ENCODE results near the gene TMTC3.
"Not testable (repeated sequence)": the region's sequence is repeated elsewhere in the genome, so short reads cannot be mapped to it uniquely, and the experiment has no call there.

Gene TMTC3

DNA sequence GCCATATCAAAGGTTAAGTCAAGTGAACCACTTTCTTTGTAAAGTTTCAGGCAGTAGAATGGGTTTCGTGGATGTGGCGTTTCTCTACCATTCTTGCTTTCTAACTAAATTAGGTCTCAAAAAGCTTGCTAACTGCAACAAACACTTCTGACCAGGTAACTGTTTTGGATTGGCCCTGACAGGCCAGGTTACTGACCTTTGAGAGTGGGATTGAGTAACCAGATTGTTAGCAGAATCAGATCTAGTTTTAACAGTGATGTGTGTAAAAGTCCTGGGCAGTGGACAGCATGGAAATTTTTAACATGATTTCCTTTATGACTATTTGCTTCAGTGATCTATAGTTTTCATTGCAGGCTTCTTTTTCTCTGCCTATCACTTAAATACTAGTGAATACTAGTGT, 57.9 kb downstream of the TMTC3 start:
- TF ChIP-seq ZFX (IDR thresholded peaks at IDR 0.05): no peak
- TF ChIP-seq, protein P1, sequence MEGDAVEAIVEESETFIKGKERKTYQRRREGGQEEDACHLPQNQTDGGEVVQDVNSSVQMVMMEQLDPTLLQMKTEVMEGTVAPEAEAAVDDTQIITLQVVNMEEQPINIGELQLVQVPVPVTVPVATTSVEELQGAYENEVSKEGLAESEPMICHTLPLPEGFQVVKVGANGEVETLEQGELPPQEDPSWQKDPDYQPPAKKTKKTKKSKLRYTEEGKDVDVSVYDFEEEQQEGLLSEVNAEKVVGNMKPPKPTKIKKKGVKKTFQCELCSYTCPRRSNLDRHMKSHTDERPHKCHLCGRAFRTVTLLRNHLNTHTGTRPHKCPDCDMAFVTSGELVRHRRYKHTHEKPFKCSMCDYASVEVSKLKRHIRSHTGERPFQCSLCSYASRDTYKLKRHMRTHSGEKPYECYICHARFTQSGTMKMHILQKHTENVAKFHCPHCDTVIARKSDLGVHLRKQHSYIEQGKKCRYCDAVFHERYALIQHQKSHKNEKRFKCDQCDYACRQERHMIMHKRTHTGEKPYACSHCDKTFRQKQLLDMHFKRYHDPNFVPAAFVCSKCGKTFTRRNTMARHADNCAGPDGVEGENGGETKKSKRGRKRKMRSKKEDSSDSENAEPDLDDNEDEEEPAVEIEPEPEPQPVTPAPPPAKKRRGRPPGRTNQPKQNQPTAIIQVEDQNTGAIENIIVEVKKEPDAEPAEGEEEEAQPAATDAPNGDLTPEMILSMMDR (conservative IDR thresholded peaks at IDR 0.05): no peak
- no peak overlapping the region for H3K27ac ChIP-seq

DNA sequence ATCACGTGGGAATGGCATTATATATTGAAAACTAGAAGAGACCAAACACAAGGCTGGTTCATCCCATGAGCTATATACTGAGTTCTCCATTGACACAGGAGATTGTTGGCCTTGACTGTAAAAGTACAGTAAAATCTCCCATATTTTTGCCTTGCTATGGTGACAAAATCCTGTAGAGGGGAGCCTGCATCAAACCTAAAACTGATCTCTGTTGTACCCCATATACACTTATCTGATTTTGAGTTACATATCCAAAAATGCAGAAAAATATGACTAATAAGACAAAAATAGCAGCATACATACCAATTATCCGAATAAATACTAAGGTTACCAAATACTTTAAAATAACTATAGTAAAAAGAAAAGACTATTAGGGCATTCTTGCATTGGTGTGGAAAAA, 60.4 kb downstream of the TMTC3 start:
- TF ChIP-seq, protein P1 (conservative IDR thresholded peaks at IDR 0.05): no peak
- TF ChIP-seq ZFX (IDR thresholded peaks at IDR 0.05): no peak
- H3K27ac ChIP-seq: no peak overlapping the region

DNA sequence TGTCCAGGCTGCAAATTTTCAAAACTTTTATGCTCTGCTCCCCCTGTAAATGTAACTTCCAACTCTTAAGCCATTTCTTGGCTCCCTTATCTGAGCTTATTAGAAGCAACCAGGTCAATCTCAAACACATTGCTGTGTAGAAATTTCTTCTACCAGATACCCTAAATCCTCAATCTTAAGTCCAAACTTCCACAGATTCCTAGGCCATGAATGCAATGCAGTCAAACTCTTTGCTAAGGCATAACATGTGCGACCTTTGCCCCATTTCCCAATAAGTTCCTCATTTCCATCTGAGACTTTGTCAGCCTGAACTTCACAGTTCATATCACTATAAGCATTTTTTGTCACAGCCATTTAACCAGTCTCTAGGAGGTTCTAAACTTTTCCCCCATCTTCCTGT, 64.5 kb downstream of the TMTC3 start:
- no peak overlapping the region for H3K27ac ChIP-seq
- TF ChIP-seq, protein P1 (conservative IDR thresholded peaks at IDR 0.05): no peak
- no peak for TF ChIP-seq ZFX (IDR thresholded peaks at IDR 0.05)

DNA sequence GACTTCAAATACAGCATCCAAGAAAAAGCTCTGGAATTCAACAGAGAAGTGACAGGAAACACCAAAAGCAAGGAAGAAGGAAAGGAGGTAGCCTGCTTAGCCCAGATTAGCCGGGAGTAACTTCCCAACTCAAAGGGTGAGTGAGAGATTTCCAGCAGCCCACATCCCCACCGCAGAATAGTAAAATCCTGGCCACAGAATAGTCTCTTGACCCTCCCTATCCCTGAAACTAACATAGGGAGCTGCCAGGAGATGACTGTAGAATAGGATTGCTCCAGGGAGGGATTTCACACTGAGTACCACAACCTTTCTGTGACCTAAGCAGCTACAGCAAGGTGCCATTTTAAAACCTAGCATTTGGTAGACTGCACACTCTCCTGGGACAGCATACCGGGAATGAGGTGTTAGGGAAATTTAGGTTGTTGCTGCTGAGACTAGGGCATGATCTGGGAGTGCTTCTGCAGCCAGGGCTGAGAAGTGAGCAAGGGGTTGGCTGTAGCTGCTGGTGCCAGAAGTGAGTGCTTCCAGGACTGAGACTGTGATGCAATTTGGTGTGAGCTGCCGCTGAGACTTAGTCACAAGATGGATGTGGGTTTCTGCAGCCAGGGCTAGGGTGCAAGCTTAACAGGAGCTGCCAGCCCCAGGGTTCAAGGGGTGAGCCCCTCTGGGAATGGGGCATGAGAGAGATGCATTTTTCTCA, 66.0 kb downstream of the TMTC3 start:
- TF ChIP-seq, protein P1 (conservative IDR thresholded peaks at IDR 0.05): no peak
- TF ChIP-seq ZFX (IDR thresholded peaks at IDR 0.05): no peak
- no peak overlapping the region for H3K27ac ChIP-seq

DNA sequence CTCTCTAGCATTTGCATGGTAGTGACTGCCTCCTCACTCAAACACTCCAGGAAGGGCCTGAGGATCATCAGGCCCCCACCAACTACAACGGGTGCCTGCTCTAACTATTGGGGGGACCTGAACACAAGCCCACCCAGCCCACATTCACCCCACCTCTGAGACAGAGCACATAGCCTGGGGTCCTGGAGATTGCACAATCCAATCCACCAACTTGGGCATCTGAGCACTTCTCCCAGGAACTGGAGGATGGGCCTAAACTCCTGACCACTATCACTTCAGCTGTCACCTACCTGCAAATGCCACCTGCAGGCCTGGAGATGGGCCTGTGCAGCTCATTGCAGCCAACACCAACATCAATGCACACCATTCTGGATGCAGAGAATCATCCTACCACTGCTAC, 66.6 kb downstream of the TMTC3 start:
- H3K27ac ChIP-seq: no peak overlapping the region

DNA sequence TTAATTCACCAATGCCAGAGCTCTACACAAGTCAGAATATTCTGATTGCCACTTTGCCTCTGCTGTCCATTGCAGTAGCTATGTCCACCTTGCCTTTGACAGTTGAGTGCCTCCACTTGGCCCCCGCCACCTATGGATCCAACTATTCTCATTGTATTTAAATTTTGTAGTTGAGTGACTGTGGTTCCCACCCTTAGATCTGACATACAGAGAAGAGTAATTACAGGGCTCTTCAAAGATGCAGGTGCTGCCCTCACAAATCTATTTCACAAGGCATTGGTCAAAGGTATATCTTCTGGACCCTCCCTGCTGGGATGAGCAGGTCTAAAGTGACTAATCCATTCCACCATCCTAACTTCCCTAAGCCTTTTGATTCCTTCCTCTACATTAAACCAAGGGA, 68.2 kb downstream of the TMTC3 start:
- H3K27ac ChIP-seq: not testable (repeated sequence)

More for the DNA sequence above, 66.6 kb downstream of the TMTC3 start:
- TF ChIP-seq ZFX (IDR thresholded peaks at IDR 0.05): no peak
- TF ChIP-seq, protein P1 (conservative IDR thresholded peaks at IDR 0.05): no peak

DNA sequence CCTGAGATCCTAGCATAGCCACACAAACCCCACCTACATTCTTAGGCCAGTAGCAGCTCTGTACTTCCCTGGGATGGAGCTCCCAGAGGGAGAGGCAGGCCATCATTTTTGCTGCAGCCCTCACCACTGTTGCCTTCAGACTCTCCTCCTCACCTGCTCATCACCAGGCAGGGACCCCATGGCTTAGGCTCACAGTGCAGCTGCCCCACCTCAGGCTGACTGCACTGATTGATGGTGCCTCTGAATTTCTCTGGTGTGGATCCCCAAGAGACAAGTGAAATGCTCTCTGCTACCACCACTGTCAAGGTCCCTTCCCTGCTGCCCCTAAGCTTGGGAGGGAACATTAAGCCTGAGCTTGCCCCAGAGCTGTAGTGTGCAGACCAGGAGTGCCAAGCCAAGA, 76.2 kb downstream of the TMTC3 start:
- H3K27ac ChIP-seq: no peak overlapping the region
- TF ChIP-seq, protein P1 (conservative IDR thresholded peaks at IDR 0.05): no peak
- no peak for TF ChIP-seq ZFX (IDR thresholded peaks at IDR 0.05)

DNA sequence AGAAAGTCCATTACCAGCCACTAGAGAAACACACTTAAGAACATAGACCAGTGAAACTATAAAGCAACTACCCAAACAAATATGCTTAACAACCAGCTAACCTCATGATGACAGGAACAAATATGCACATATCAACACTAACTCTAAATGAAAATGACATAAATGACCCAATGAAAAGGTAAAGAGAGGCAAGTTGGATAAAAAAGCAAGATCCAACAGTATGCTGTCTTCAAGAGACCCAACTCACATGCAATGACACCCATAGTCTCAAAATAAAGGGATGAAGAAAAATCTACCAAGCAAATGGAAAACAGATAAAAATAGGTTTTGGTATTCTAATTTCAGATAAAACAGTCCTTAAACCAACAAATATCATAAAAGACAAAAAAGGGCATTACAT, 77.8 kb downstream of the TMTC3 start:
- TF ChIP-seq, protein P1 (conservative IDR thresholded peaks at IDR 0.05): no peak
- no peak for TF ChIP-seq ZFX (IDR thresholded peaks at IDR 0.05)

More for the DNA sequence above, 77.8 kb downstream of the TMTC3 start:
- H3K27ac ChIP-seq: no peak overlapping the region

All from C4-2B (cell line).